Thyroid gland (tissue), 4 donors: ENCODE measurements around the gene AFAP1. TPM values are rescaled to one million over a fixed set of nuclear protein-coding genes. Genes with fewer than 3 reads are reported as not detected.

Experiments used
- DNase-seq, 2 donors: peaks; one replicate each; pipeline ENCODE4 v3.0.0-alpha.2; 2019
- H3K27ac ChIP-seq, 3 donors: fragments of 200-600 bp; sonication (generic); 1 replicate in 2 of 3; 2 replicates in 1 of 3; pipeline ENCODE4 v1.5.1; 2016 to 2019; ENCODE audit warnings: mild to moderate bottlenecking in 1 of 3, moderate library complexity in 1 of 3
- H3K27me3 ChIP-seq: fragments of 200-600 bp; sonication (generic); one replicate; pipeline ENCODE4 v1.5.1; 2019
- H3K36me3 ChIP-seq, 2 donors: fragments of 200-600 bp; sonication (generic); one replicate each; pipeline ENCODE4 v1.5.1; 2016 to 2019
- H3K4me1 ChIP-seq, 2 donors: fragments of 200-600 bp; sonication (generic); one replicate each; pipeline ENCODE4 v1.5.1; 2017 to 2019
- H3K4me3 ChIP-seq, 3 donors: fragments of 200-600 bp; sonication (generic); replicated peaks in 1 of 3; 1 replicate in 2 of 3; 2 replicates in 1 of 3; pipeline ENCODE4 v1.5.1; 2016; ENCODE audit warnings: mild to moderate bottlenecking in 1 of 3
- H3K9me3 ChIP-seq: fragments of 200-600 bp; sonication (generic); one replicate; pipeline ENCODE4 v1.5.1; 2017
- POLR2A ChIP-seq, 2 donors: fragments of 450-650 bp; IDR thresholded peaks; one replicate each; pipeline ENCODE4 v1.6.1; 2017; ENCODE audit warnings: antibody characterized with exemption in 2 of 2, mild to moderate bottlenecking in 2 of 2, moderate library complexity in 1 of 2
- WGBS, 2 donors: methylation state at CpG; one replicate each; pipeline ENCODE4 v1.1.5; 2017; 5-methylcytosine and 5-hydroxymethylcytosine counted together
- intact Hi-C: fragments of 100-400 bp; cut with DNase I; formaldehyde crosslinking; loops from one replicate; pipeline ENCODE4 v1.15.1; 2023
- total RNA-seq, 4 donors: library from RNA; depleted of rRNA; stranded (reverse); fragments of >200 nt; gene quantifications; one replicate each; pipeline ENCODE4 v1.2.3, GENCODE V29; 2016
- TF ChIP-seq, protein P1 (sequence below), 6 experiments: fragments of 200-600 bp in 3 of 6; fragments of 450-650 bp in 3 of 6; sonication (generic) in 3 of 6; IDR thresholded peaks; one replicate each; pipeline ENCODE4 v1.5.1; 2016 to 2019; ENCODE audit warnings: antibody characterized with exemption in 6 of 6, mild to moderate bottlenecking in 2 of 6, inconsistent platforms in 1 of 6, moderate library complexity in 1 of 6

AFAP1 gene
- total RNA-seq, 4 donors from 2014 or later = 12.3 to 33.3 (median 26.2) TPM

DNA sequence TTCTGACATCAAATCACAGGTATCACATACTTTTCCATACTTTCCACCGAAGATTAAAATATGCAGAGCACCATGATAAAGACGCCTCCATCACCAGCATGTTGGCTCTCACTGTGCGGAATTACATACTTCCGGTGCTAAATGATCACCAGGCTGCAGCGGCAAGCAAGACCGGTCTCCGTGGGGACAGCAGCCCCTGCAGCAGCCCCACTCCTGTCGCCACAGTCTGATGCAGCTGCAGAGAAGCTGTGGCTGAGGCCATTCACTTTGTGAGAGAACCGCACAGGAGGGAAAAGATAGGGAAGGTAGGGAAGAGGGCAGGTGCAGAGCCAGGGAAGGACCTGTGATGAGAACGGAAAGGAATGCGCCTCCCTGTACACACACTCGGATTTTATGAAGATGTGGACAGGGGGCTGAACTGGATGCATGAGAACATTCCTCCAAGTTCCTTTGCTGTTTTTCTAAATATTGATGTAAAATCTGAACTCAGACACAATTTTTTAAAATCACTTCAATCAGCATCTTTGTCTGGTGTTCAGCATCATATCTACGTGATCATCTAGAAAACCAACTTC, 38.3 kb downstream of the AFAP1 start:
- intact Hi-C loops = no loop called here
- no peak overlapping the region for H3K27ac ChIP-seq

DNA sequence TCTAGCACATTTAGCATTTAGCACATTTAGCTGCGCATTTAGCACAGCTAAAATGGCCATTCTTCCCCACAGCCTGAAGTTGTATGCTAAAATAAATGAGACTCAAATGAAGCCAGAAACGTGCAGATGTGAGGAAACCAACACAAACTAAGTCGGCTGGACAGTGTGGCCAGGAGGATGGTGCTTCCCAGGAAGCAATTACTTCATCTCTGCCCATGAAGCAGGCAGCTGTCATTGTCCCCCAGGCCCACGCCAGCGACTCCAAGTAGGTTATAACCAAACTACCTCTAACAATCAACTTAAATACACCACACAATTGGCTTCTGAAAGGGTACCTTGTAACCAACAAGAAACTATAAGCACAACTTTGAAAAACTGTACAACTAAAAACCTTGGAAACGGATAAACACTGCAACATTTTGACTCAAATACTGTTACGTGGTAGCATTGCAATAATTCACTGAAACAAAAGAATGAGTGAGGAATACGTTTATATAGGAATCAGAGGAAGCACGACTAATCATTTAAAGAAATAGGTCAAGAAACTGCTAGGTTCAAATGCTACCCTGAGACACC, 39.2 kb downstream of the AFAP1 start:
- no peaks in the 10 kb centered on the region for H3K36me3 ChIP-seq
- intact Hi-C loops = no loop called here
- H3K27ac ChIP-seq = no peak overlapping the region
- WGBS, 2 donors = 69 to 77% methylated on average over 8 of the region's 9 CpGs
- H3K9me3 ChIP-seq = no peaks in the 10 kb centered on the region
- H3K4me1 ChIP-seq = peaks cover 0 to 6% of the 10 kb centered on the region in 2 donors
- TF ChIP-seq POLR2A (IDR thresholded peaks at IDR 0.05) = no peak
- no peaks in the 10 kb centered on the region for H3K27me3 ChIP-seq
- no peak overlapping the region for H3K4me3 ChIP-seq
- DNase-seq = no peak

More for the DNA sequence above, 38.3 kb downstream of the AFAP1 start:
- Histone ChIP-seq H3K9me3 (no peaks in the 10 kb centered on the region), H3K27me3 (no peaks in the 10 kb centered on the region), H3K36me3 (no peaks in the 10 kb centered on the region), H3K4me1 (peaks cover 0 to 6% of the 10 kb centered on the region in 2 donors), H3K4me3 (no peak overlapping the region)
- 85 to 86% methylated on average over 13 of the region's 13 CpGs for WGBS, 2 donors
- no peak for TF ChIP-seq POLR2A (IDR thresholded peaks at IDR 0.05)
- TF ChIP-seq, protein P1, sequence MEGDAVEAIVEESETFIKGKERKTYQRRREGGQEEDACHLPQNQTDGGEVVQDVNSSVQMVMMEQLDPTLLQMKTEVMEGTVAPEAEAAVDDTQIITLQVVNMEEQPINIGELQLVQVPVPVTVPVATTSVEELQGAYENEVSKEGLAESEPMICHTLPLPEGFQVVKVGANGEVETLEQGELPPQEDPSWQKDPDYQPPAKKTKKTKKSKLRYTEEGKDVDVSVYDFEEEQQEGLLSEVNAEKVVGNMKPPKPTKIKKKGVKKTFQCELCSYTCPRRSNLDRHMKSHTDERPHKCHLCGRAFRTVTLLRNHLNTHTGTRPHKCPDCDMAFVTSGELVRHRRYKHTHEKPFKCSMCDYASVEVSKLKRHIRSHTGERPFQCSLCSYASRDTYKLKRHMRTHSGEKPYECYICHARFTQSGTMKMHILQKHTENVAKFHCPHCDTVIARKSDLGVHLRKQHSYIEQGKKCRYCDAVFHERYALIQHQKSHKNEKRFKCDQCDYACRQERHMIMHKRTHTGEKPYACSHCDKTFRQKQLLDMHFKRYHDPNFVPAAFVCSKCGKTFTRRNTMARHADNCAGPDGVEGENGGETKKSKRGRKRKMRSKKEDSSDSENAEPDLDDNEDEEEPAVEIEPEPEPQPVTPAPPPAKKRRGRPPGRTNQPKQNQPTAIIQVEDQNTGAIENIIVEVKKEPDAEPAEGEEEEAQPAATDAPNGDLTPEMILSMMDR (IDR thresholded peaks at IDR 0.05) = no peak
- no peak for DNase-seq

DNA sequence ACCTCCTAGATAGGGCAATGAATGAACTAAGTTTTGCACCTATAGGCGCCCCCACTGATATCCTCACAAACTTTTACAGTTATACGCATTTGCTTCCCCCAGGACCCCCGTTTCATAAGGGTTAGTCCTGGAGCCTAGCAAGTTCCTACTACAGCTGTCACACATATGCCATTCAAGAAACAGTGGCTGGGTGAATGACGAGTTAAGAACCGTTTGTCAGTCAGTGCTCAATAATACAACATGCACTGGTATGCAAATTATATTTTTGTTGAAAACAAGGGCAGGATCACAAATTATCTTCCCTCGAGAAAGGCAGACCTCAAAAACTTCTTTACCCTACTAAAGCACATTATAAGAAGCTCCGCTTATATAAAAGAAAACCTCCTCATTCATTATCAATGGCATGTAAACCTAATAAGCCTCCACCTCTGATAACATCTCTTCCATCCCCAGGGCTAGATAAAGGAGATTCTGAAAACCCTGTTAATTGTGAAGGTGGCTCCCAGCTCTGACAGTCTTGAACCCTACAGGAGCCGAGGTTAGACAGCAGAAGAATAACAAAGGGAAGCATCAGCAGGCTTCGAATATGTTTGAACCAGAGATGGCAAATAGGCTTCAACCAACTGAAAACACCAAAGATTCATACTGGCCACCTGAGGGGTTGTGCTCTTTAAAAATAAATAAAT, 40.3 kb downstream of the AFAP1 start:
- no peaks in the 10 kb centered on the region for H3K4me1 ChIP-seq
- H3K9me3 ChIP-seq = no peaks in the 10 kb centered on the region
- TF ChIP-seq, protein P1 (IDR thresholded peaks at IDR 0.05) = no peak
- TF ChIP-seq POLR2A (IDR thresholded peaks at IDR 0.05) = no peak
- H3K27ac ChIP-seq = no peak overlapping the region
- 77 to 79% methylated on average over 9 of the region's 9 CpGs for WGBS, 2 donors
- no peaks in the 10 kb centered on the region for H3K27me3 ChIP-seq
- H3K4me3 ChIP-seq = no peak overlapping the region
- intact Hi-C loops = no loop called here
- no peak for DNase-seq
- no peaks in the 10 kb centered on the region for H3K36me3 ChIP-seq

DNA sequence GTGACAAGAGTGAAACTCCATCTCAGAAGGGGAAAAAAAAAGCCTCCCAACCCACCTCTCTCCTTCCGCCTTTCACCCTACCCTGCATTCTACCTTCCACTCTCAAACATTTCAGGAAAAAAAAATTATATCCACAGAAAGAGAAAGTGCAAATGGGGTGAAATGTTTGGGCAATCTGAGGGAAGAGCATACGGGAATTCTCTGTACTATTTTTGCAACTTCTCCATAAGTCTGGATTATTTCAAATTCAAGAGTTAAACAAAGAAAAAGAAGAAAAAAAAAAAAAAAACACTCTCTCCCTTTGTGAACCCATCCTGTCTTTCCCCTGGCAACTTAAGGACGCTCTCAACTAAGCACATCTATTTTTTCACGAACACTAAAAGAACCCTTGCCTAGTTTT, 41.3 kb downstream of the AFAP1 start:
- H3K4me1 ChIP-seq = no peaks in the 10 kb centered on the region
- H3K27ac ChIP-seq = no peak overlapping the region
- no peak overlapping the region for H3K4me3 ChIP-seq

DNA sequence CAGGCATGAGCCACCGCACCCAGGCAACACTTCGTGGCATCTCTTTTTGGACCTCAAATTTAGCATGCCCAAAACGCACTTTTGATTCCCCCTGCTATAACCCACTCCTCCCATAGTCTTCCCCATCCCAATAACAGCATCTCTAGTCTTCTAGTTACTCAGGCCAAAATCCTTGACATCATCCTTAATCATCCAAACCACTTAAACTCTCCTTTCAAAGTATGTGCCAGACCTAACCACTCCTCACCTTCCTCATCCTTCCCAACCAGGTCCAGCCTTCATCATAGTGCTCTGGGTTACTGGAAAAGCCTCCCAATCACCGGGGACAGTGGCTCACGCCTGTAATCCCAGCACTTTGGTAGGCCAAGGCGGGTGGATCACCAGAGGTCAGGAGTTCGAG, 41.9 kb downstream of the AFAP1 start:
- WGBS, 2 donors = 97 to 98% methylated on average over 7 of the region's 7 CpGs
- no peaks in the 10 kb centered on the region for H3K36me3 ChIP-seq
- TF ChIP-seq, protein P1 (IDR thresholded peaks at IDR 0.05) = no peak
- no peak for TF ChIP-seq POLR2A (IDR thresholded peaks at IDR 0.05)
- intact Hi-C loops = no loop called here
- DNase-seq = no peak
- no peaks in the 10 kb centered on the region for H3K4me1 ChIP-seq
- no peak overlapping the region for H3K4me3 ChIP-seq
- H3K27ac ChIP-seq = no peak overlapping the region
- H3K9me3 ChIP-seq = no peaks in the 10 kb centered on the region
- H3K27me3 ChIP-seq = no peaks in the 10 kb centered on the region

More for the DNA sequence above, 41.3 kb downstream of the AFAP1 start:
- no peaks in the 10 kb centered on the region for H3K27me3 ChIP-seq
- intact Hi-C loops = no loop called here
- DNase-seq = no peak
- H3K9me3 ChIP-seq = no peaks in the 10 kb centered on the region
- 84 to 86% methylated on average over 4 of the region's 4 CpGs for WGBS, 2 donors
- H3K36me3 ChIP-seq = no peaks in the 10 kb centered on the region
- no peak for TF ChIP-seq POLR2A (IDR thresholded peaks at IDR 0.05)
- TF ChIP-seq, protein P1 (IDR thresholded peaks at IDR 0.05) = no peak
